Prostate gland (tissue), 2 donors: Measurements from ENCODE around the gene BTNL2. TPM values are rescaled to one million over a fixed set of nuclear protein-coding genes. Genes with fewer than 3 reads are reported as not detected.

Experiments used
- DNase-seq: peaks from one replicate; pipeline ENCODE4 v3.0.0-alpha.2; 2019; ENCODE audit warnings: low spot score
- H3K27ac ChIP-seq, 2 donors: fragments of 200-600 bp; sonication (generic); 2 replicates each; pipeline ENCODE4 v1.5.1; 2017 to 2019
- H3K27me3 ChIP-seq: fragments of 200-600 bp; sonication (generic); replicated peaks from 2 replicates; pipeline ENCODE4 v1.5.1; 2019; ENCODE audit not compliant: insufficient read depth
- H3K36me3 ChIP-seq, 2 donors: fragments of 200-600 bp; sonication (generic); 1 replicate in 1 of 2; 2 replicates in 1 of 2; pipeline versions ENCODE4 v1.5.1 to v1.8.1; 2017 to 2019
- H3K4me1 ChIP-seq: fragments of 200-600 bp; sonication (generic); replicated peaks from 2 replicates; pipeline ENCODE4 v1.5.1; 2019
- H3K4me3 ChIP-seq, 2 donors: fragments of 200-600 bp; sonication (generic); 2 replicates each; pipeline ENCODE4 v1.5.1; 2017 to 2019
- H3K9me3 ChIP-seq: fragments of 200-600 bp; sonication (generic); 2 replicates; pipeline ENCODE4 v1.5.1; 2017
- CTCF ChIP-seq, 4 experiments: fragments of 200-600 bp in 2 of 4; fragments of 450-650 bp in 2 of 4; sonication (generic) in 2 of 4; IDR thresholded peaks; 1 replicate in 3 of 4; 2 replicates in 1 of 4; pipeline ENCODE4 v1.5.1; 2016 to 2019; ENCODE audit warnings: antibody characterized with exemption in 4 of 4, mild to moderate bottlenecking in 2 of 4, moderate library complexity in 2 of 4
- POLR2A ChIP-seq: fragments of 450-650 bp; IDR thresholded peaks from one replicate; pipeline ENCODE4 v1.6.1; 2016; ENCODE audit warnings: antibody characterized with exemption, mild to moderate bottlenecking
- POLR2AphosphoS5 ChIP-seq: sonication (generic); formaldehyde crosslinking; IDR thresholded peaks from one replicate; pipeline ENCODE4 v1.6.1; 2017; ENCODE audit warnings: antibody characterized with exemption
- WGBS: methylation state at CpG from one replicate; pipeline ENCODE4 v1.1.5; 2018; 5-methylcytosine and 5-hydroxymethylcytosine counted together
- intact Hi-C: fragments of 100-400 bp; cut with DNase I; formaldehyde crosslinking; loops from one replicate; pipeline ENCODE4 v1.14.2; 2022
- total RNA-seq, 2 donors: library from RNA; depleted of rRNA; stranded (reverse); fragments of >200 nt; gene quantifications; one replicate each; pipeline ENCODE4 v1.1.0, GENCODE V29; 2016

BTNL2 gene
- total RNA-seq = not detected

GRCh38 chr6:32406857-32407256 lies at the start of gene BTNL2:
Gene BTNL2 (minus strand): TSS chr6:32407181. CDS start chr6:32407123, 58 bp downstream.
- WGBS = 64% methylated on average over 4 of the region's 4 CpGs
- intact Hi-C loops = no loop called here
- no peaks in the 10 kb centered on the region for H3K4me1 ChIP-seq
- no peaks in the 10 kb centered on the region for H3K27me3 ChIP-seq
- no peak within 1 kb of the TSS for H3K4me3 ChIP-seq
- H3K36me3 ChIP-seq = no peaks in the 10 kb centered on the region
- TF ChIP-seq POLR2AphosphoS5 = no peak
- no peak for TF ChIP-seq POLR2A
- TF ChIP-seq CTCF (IDR thresholded peaks at IDR 0.05) = no peak
- no peak for DNase-seq
- H3K27ac ChIP-seq = no peak within 1 kb of the TSS
- no peaks in the 10 kb centered on the region for H3K9me3 ChIP-seq

GRCh38 chr6:32449088-32449736 lies 42.2 kb upstream of the BTNL2 start:
- Histone ChIP-seq H3K4me3 (no peak overlapping the region), H3K9me3 (no peaks in the 10 kb centered on the region), H3K4me1 (no peaks in the 10 kb centered on the region), H3K36me3 (no peaks in the 10 kb centered on the region), H3K27ac (no peak overlapping the region), H3K27me3 (no peaks in the 10 kb centered on the region)
- intact Hi-C loops = no loop called here
- no peak for DNase-seq
- 90% methylated on average over 3 of the region's 3 CpGs for WGBS
- no peak for TF ChIP-seq POLR2A
- TF ChIP-seq CTCF (IDR thresholded peaks at IDR 0.05) = no peak
- TF ChIP-seq POLR2AphosphoS5 = no peak

GRCh38 chr6:32447932-32448331 lies 41.0 kb upstream of the BTNL2 start:
- Histone ChIP-seq H3K4me1 (no peaks in the 10 kb centered on the region), H3K36me3 (no peaks in the 10 kb centered on the region), H3K9me3 (no peaks in the 10 kb centered on the region), H3K27ac (no peak overlapping the region), H3K27me3 (no peaks in the 10 kb centered on the region), H3K4me3 (no peak overlapping the region)
- intact Hi-C loops = no loop called here
- TF ChIP-seq POLR2AphosphoS5 = no peak
- TF ChIP-seq POLR2A = no peak
- no peak for TF ChIP-seq CTCF (IDR thresholded peaks at IDR 0.05)
- DNase-seq = no peak

- H3K4me1 ChIP-seq = no peaks in the 10 kb centered on the region
- TF ChIP-seq POLR2AphosphoS5 = no peak
- no peak for TF ChIP-seq CTCF (IDR thresholded peaks at IDR 0.05)
- TF ChIP-seq POLR2A = no peak
- DNase-seq = no peak
- no peaks in the 10 kb centered on the region for H3K27me3 ChIP-seq
- no peak overlapping the region for H3K27ac ChIP-seq
- no peaks in the 10 kb centered on the region for H3K36me3 ChIP-seq
- H3K4me3 ChIP-seq = no peak overlapping the region
- WGBS = 58% methylated on average over 3 of the region's 3 CpGs
- no peaks in the 10 kb centered on the region for H3K9me3 ChIP-seq
- intact Hi-C loops = no loop called here
These were observed 38.4 kb upstream of the BTNL2 start for GRCh38 chr6:32445321-32445854.

- TF ChIP-seq CTCF (IDR thresholded peaks at IDR 0.05) (no peak), POLR2AphosphoS5 (no peak), POLR2A (no peak)
- H3K36me3 ChIP-seq = no peaks in the 10 kb centered on the region
- WGBS = 94% methylated on average over 2 of the region's 2 CpGs
- no peaks in the 10 kb centered on the region for H3K4me1 ChIP-seq
- H3K9me3 ChIP-seq = no peaks in the 10 kb centered on the region
- no peaks in the 10 kb centered on the region for H3K27me3 ChIP-seq
- intact Hi-C loops = no loop called here
- H3K27ac ChIP-seq = no peak overlapping the region
- no peak for DNase-seq
- no peak overlapping the region for H3K4me3 ChIP-seq
These were observed 37.5 kb upstream of the BTNL2 start for GRCh38 chr6:32444433-32444832.
